Measurements from ENCODE around the gene LIPC.

The LIPC gene

GRCh38 chr15:58501006-58501405, 69.2 kb downstream of the LIPC start:
- no peak for DNase-seq

GRCh38 chr15:58501636-58502188, 69.9 kb downstream of the LIPC start:
- no peak for DNase-seq

- DNase-seq: no peak
These were observed 71.6 kb downstream of the LIPC start for GRCh38 chr15:58503139-58504027.

- no peak for DNase-seq
These were observed 73.0 kb downstream of the LIPC start for GRCh38 chr15:58504674-58505234.

GRCh38 chr15:58505581-58505980, 73.8 kb downstream of the LIPC start:
- DNase-seq: no peak

GRCh38 chr15:58506064-58506490, 74.3 kb downstream of the LIPC start:
- DNase-seq: no peak

GRCh38 chr15:58506783-58507668, 75.2 kb downstream of the LIPC start:
- DNase-seq: no peak

- no peak for DNase-seq
These were observed 77.8 kb downstream of the LIPC start for GRCh38 chr15:58509556-58509955.

GRCh38 chr15:58510715-58511598, 79.2 kb downstream of the LIPC start:
- DNase-seq: no peak

GRCh38 chr15:58511599-58511987, 79.8 kb downstream of the LIPC start:
- DNase-seq: no peak

- DNase-seq: no peak
These were observed 80.7 kb downstream of the LIPC start for GRCh38 chr15:58512522-58512921.

- DNase-seq: no peak
These were observed 81.2 kb downstream of the LIPC start for GRCh38 chr15:58513008-58513407.

- no peak for DNase-seq
These were observed 82.0 kb downstream of the LIPC start for GRCh38 chr15:58513726-58514336.

GRCh38 chr15:58515807-58516206, 84.0 kb downstream of the LIPC start:
- no peak for DNase-seq

GRCh38 chr15:58517252-58517681, 85.5 kb downstream of the LIPC start:
- no peak for DNase-seq

- no peak for DNase-seq
These were observed 86.1 kb downstream of the LIPC start for GRCh38 chr15:58517682-58518525.

GRCh38 chr15:58518626-58519025, 86.8 kb downstream of the LIPC start:
- no peak for DNase-seq

GRCh38 chr15:58519516-58519915, 87.7 kb downstream of the LIPC start:
- DNase-seq: no peak

- DNase-seq: no peak
These were observed 88.7 kb downstream of the LIPC start for GRCh38 chr15:58520464-58520863.

GRCh38 chr15:58520936-58521292, 89.1 kb downstream of the LIPC start:
- DNase-seq: no peak
